ENCODE measurements around the gene ESRRB.

ESRRB gene

DNA sequence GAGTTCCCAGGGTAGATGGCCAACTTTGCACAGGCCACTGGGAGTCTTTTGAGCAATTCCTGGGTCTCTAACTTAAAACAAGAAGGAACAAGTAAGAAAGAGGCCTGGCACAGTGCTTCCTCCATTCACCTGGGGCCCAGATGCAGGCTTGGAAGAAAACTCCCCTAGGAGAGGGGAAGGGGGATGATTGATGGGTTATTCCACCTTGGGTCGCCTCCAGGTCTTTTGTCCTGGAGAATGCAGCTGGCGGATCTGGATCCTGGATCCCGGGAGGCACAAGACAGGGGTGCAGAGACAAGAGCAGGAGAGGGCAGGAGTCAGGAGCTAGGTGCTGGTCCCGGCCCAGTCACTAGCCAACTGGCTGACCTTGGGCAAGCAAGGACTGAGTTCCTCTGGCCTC lies 74.5 kb downstream of the ESRRB start:
- DNase-seq (ENCODE audit: low read depth) = no peak

GRCh38 chr14:76456200-76456599 lies 80.3 kb downstream of the ESRRB start:
- DNase-seq (ENCODE audit: low read depth) = no peak

DNA sequence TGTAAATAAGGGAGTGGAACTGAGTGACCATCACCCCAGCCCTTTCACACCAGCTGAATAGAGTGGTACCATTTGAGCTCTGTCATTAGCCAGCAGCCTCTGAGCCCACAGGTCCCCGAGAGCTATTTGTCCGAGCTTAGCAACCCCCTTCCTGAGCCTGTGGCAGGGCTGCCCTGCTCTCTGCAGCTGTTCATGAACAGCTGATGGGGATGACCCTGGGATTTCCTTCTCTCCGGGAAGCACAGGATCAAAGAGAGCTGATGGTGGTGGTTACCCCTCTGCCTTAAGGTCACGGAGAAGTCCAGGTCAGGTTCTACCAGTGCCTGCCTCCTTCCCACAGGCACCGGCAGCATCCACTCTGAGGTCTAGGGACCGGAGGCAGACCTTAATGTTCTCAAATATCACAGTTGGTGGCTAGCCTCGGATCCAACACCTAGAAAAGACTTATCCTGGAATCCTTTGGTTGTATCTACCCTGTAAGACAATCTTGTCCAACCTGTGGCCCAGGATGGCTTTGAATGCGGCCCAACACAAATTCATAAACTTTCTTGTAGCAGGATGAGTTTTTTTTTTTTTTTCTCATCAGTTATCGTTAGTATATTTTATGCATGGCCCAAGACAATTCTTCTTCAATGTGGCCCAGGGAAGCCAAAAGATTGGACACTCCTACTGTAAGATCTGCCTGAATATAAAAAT lies 81.1 kb downstream of the ESRRB start:
- DNase-seq (ENCODE audit: low read depth) = no peak

- no peak for DNase-seq (ENCODE audit: low read depth)
Measured at GRCh38 chr14:76457841-76458240, 81.9 kb downstream of the ESRRB start.

GRCh38 chr14:76461886-76462285 lies 85.9 kb downstream of the ESRRB start:
- no peak for DNase-seq (ENCODE audit: low read depth)

DNA sequence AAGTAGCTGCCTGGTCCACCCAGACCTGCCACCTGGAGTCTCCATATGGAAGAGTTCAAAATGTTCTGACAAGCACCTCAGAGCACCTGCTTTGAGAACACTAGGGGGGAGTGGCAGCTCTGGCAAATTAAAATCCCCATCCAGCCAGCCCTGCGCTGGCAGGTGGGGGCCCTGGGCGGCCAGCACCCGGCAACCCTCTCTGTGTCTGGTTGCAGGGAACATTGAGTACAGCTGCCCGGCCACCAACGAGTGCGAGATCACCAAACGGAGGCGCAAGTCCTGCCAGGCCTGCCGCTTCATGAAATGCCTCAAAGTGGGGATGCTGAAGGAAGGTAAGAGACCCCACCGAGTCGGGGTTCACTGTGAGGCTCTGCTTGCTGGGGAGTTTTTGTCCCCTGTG lies 86.4 kb downstream of the ESRRB start:
- DNase-seq (ENCODE audit: low read depth) = no peak

GRCh38 chr14:76463105-76463504 lies 87.2 kb downstream of the ESRRB start:
- DNase-seq (ENCODE audit: low read depth) = no peak

DNA sequence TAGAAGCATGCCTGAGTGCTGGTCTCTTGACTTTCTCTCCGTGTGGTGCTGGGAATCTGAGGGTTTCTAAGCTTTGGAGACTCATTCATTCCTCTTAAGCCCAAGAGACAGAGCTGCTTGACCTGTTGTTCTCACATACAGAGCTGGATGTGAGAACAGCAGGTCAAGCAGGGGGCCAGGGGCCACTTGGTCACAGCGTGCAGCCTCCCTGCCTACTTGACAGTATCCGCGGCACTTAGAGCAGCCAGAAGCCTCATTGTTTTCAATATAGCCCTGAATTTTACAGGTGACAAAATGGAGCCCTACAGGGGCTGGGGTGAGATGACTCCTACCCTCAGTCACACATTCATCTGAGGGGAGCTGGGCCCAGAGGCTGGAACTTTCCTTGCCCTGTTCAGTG lies 88.9 kb downstream of the ESRRB start:
- no peak for DNase-seq (ENCODE audit: low read depth)

- DNase-seq (ENCODE audit: low read depth) = no peak
Measured at GRCh38 chr14:76465664-76466063, 89.7 kb downstream of the ESRRB start.

- no peak for DNase-seq (ENCODE audit: low read depth)
Measured at GRCh38 chr14:76467711-76468155, 91.8 kb downstream of the ESRRB start.

DNA sequence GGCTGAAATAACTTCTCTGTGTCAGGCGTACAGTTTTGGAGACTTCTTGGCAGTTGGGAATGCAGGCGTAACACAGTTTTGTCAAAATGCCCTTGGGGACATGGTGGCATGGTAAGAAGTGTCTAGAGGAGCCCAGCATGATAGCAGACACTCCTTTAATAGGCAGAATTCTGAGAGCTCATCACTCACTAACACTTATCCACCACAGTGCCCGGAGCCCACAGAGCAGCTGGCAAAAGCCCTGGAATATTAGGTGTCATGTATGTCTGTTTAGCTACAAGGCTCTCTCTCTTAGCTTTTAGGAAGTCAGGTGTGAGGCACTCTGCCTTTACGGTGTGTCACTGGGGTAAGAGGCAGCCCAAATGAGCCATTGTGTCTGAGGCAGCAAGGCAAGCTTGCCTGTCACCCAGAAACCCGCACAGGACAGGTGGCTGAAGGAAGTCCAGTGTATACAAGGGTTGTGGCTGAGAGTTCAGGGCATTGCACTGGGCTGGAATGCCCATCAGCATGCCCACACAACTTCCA lies 96.3 kb downstream of the ESRRB start:
- no peak for DNase-seq (ENCODE audit: low read depth)

DNA sequence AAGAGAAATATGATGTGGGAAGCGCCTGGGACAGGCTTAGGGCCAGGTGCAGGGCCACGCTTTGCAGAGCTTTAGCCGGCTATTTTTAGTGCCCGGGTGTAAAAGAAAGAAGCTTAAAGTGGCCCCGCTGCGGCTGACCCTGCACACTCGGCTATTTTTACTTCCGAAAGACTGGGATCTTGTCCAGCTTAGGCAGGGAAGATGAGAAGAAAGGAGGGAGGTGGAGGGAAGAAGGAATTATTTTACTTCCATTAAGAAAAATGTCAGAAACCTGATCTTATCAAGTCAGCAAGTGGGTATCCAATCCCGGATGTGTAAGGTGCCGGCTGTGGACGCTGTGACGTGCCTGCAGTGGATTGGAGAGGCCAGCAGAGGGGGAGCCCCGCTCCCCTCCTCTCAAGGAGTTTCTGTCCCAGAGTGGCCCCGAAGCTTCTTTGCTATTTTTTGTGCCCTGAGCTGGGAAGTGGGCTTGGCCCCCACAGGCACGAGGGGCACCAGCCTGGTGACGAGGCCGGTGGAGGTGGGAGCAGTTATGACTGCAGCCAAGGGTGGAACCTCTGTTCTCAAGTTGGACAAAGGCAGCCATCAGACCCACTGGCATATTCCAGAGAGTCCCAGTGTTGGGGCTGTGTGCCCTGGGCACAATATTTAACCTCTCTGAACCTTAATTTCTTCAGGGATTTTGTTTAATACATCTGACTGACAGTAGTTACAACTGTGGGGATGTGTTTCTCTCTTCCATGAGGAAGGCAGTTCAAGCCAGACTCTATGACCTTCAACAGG lies 97.7 kb downstream of the ESRRB start:
- DNase-seq (ENCODE audit: low read depth) = no peak

GRCh38 chr14:76480426-76480825 lies 104.5 kb downstream of the ESRRB start:
- DNase-seq (ENCODE audit: low read depth) = no peak

DNA sequence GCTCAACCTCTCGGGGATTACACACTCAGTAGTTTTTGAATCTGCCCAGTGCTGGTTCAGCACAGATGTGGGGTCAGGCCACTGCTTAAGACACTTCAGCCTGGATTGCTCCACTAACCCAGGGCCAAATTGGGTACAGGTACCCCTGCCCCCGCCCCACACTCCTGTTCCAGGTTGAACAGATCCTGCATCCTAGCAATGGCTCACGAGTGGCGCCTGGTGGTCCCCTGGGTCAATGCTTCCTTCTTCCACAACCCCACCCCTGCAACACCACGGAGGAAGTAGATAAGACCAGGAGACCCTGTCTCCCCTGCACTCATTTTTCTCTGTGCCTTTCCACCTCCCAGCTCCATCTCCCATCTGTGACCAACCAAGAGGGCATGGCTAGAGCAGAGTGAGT lies 108.4 kb downstream of the ESRRB start:
- no peak for DNase-seq (ENCODE audit: low read depth)

GRCh38 chr14:76486251-76486743 lies 110.4 kb downstream of the ESRRB start:
- DNase-seq (ENCODE audit: low read depth) = no peak

GRCh38 chr14:76488551-76488950 lies 112.6 kb downstream of the ESRRB start:
- DNase-seq (ENCODE audit: low read depth) = no peak

GRCh38 chr14:76489667-76490066 lies 113.7 kb downstream of the ESRRB start:
- DNase-seq (ENCODE audit: low read depth) = no peak

DNA sequence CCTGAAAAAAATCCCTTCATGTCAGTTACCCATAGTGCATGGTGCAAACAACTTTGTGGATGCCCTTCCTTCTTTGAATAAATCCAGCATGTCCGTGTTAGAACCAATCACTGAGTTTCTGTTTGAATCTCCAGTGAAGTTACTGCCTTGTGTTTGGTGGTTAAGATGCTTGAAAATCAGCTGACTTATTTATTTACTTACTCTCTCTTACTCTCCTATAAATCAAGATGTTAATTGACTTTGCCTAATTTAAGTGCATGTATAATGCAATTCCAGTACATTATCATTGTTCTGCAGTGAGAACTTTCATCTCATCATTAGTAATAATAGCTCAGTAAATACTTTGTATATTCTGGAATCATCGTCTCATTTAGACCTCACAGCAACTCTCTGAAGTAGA lies 114.2 kb downstream of the ESRRB start:
- no peak for DNase-seq (ENCODE audit: low read depth)

GRCh38 chr14:76490735-76491134 lies 114.8 kb downstream of the ESRRB start:
- no peak for DNase-seq (ENCODE audit: low read depth)

- DNase-seq (ENCODE audit: low read depth) = no peak
Measured at GRCh38 chr14:76491172-76491930, 115.4 kb downstream of the ESRRB start.

DNA sequence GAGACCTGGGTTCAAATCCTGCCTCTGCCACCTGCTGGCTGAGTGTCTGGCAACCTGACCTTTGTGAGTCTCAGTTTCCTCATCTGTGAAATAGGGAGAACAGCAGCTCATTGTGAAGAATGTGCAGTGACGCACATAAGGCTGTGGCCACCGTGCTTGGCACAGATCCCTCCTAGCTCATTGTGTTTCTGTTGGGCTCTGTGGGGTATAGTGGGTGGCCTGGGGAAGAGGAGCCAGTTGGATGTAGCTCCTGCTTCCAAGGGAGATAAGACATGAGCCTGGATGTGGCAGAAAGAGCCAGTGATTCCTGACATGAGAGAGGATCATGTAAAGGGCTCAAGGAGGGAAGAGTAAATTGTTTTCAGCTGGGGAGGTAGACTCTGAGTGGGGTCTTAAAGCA lies 120.0 kb downstream of the ESRRB start:
- no peak for DNase-seq (ENCODE audit: low read depth)

DNA sequence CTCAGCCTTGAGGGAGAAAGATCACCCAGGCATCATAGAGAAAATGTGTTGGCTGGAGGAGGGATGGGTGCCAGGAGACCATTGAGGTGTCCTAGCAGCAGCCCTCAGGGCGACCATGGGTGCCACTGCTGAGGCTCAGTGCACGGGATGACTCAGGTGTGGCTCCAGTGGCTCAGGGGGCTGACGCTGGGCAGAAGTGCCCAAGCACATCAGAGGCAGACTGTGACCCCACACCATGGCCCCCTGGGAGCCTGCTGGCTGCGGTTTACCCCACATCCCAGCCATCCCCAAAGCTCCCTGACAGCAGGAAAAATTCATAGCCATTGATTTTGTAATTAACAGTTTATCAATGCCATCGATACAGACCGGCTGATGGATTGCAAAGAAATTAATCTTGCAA lies 120.7 kb downstream of the ESRRB start:
- DNase-seq (ENCODE audit: low read depth) = no peak
